Measurements from ENCODE around the gene WEE2.

GRCh38 chr7:141713890-141714289 lies 5.7 kb downstream of the WEE2 start:
- TF ChIP-seq CTCF (IDR thresholded peaks at IDR 0.05) = no peak
- TF ChIP-seq POLR2A (IDR thresholded peaks at IDR 0.05) = no peak

Data from heart left ventricle (tissue), 13 donors.